ENCODE data around the gene FMNL2.
"Not testable (repeated sequence)": the region's sequence is repeated elsewhere in the genome, so short reads cannot be mapped to it uniquely, and the experiment has no call there.

FMNL2 gene

DNA sequence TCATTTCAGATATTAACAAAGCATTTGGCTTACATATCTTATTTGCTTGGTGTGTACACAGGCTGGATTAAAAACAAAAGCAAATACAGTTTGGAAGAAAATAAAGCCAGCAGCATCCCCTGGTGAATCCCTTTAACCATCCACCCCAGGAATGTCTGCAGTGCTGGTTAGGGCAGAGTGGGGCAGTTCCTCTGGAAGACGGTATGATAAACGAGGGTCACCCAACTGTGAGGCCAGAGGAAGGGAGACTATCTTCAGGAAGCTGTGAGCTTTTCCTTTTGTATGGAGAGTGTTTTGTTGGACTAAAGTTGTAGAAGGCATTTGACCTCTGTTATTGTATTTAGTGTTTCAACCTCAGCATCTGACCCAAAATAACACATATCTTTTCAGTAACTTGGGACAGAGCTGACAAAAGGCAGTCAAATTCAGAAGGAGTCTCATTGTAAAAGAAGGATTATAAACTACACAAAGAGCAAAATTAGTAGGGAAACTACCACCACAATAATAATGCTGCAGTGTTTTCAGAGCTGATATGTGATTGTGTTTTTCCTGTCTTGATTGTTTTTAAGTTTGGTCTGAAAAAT, 159.1 kb downstream of the FMNL2 start:
- DNase-seq (ENCODE audit: low spot score), result no peak

DNA sequence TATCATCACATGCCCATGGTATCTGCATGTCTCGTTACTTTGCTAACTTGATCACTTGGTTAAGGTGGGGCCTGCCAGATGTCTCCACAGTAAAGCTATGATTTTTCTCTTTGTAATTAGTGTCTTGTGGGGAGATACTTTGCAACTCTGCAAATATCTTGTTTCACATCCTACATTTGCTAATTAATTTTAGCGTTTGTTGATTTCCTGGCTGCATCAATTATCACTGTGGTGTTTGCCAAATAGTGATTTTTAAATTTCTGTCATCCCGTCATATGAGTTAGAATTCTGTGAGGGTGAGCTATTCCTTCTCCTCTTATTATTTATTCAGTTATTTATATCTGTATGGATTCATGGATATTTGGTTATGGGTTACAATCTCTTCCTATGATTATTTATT, 161.4 kb downstream of the FMNL2 start:
- no peak for DNase-seq (ENCODE audit: low spot score)

DNA sequence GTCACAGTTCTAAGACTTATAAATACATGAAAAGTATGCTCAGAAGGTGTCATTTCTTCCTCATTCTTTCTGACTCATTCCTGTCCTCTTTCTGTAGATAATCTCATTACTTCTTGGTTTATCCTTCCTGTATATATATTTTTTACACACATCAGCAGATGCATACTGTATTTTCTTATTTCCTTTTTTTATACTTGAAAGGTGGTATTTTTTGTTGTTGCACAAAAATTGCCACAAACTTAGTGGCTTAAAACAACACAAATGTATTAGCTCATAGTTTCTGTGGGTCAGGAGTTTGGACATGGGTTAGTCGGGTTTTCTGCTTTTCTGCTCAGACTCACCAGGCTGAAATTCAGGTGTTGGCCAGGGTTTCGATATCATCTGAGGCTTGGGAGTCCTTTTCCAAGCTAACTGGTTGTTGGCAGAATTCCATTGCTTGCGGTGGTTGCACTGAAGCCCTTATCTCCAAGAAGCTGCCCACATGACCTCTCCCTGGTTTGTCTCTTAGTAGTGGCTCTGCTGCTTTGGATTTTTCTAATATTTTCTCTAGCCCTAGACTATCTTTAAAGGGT, 162.6 kb downstream of the FMNL2 start:
- DNase-seq (ENCODE audit: low spot score), result no peak

DNA sequence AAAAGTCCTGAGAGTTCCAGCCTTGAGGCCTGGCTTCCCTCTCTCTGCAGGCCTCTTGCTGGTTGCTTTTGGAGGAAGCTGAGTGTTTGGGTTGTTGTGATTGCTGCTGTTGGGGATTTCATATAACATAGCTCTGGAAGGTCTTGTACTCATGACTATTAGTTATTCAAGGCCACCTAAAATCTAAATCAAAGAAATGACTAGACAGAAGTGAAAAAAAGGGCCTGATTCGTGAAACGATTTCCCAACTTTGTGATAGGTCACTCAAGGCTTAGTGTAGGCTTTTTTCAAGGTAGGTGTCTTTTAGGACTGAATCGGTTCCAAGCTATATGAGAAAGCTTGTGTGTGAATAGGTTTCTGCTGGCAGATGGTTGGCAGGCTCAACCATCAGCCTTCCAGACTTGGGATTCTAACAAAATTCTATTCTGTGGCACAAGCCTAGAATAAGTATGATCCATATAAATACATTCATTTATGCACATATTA, 164.4 kb downstream of the FMNL2 start:
- DNase-seq (ENCODE audit: low spot score), result no peak

DNA sequence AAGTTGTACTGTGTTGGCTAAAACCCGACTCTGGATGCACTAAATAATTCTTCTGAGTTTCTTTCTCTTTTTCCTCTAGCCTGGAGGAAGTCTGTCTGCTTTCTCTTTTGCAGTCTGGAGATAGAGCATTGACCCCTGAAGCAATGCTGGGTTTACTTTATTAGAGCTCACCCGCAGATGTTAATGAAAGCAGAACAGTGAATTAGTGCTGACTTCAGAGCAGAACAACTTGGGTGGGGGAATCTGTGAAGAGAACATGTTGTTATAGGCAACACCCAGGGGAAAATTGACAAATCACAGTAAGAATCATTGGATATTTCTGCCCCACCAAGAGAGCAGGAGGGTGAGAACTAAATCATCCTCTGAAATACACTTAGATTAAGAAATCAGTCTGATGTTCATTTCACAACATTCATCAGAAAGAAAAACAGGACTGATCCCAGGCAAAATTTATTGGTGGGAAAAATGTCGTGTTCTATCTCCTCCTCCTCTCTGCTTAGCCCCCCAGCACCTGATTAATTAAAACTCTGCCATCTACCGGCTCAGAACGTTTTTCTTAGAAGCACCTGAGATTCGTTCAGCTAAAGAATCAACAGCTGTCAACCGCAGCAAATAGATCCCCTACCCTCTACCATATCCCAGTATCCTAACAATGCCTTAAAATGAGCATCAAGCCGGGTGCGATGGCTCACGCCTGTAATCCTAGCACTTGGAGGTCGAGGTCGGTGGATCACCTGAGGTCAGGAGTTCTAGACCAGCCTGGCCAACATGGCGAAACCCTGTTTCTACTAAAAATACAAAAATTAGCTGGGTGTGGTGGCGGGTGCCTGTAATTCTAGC, 165.1 kb downstream of the FMNL2 start:
- DNase-seq (ENCODE audit: low spot score), result no peak

DNA sequence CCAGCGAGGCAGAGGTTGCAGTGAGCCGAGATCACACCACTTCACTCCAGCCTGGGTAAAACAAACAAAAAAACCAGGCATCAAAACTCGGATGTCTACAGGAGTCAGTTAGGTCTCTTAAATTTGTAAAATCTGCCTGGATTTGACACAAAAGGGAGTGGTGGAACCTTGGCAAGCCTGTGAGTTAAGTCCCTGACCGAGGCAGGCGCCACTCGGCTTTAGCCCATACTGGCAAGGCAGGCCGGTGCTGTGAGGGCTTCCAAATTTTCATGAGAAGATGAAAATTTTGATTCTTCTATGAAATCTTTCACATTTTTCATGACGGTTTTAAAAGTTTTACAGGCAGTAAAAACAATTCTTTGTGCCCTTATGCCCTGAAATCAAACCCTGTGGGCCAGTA, 165.8 kb downstream of the FMNL2 start:
- DNase-seq (ENCODE audit: low spot score), result no peak

DNA sequence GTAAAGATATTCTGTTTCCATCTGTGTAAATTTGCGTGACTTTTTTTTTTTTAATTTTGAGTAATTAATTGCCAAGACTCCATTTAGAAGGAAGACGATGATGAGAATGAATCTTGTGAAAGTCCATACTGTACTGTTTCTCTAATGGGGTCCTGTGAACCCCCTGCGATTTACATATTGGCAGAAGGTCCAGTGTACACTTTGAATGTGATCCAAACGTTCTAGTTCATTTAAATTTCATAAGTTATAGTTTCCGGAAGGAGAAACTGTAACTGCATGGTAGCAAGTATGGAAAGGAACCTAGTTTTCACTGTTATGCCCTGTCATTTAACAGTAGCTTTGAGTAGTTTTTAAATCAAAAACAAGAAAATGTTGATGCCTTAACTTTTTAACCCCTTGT, 166.7 kb downstream of the FMNL2 start:
- no peak for DNase-seq (ENCODE audit: low spot score)

DNA sequence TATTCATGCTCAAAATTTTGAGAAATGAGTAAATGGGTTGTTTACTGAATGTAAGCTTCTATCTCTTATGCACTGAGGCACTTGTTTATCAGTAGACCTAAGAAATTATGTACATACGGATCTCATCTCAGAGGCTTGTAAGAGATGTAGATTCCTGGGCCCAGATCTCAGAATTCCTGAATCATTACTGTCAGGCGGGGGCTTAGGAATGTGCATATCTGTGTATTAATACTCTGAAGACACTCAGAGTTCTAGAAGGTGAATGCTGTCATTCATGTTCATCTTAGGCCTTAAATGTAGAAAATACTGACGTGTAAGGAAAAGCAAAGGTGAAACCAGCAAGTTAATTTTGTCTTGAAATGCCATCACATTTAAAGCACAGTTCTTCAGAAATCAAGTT, 169.6 kb downstream of the FMNL2 start:
- no peak for DNase-seq (ENCODE audit: low spot score)

DNA sequence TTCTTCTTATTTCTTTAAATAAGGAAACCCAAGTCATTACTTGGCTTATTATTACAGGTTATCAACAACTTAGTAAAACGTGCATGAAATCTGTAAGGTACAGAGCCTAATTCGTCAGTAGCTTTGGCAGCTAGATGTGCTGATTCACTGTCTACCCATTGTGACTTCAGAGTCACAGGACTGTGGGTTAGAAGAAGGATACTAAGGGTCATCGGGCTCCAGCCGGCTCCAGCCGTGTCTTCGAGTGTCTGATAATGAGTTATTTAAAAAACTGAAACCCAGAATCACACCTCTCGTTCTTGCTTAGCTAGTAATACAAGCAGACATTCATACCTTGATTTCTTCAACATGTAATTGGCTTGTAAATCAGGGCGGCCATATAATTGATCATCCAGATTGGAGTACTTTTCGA, 170.5 kb downstream of the FMNL2 start:
- no peak for DNase-seq (ENCODE audit: low spot score)

DNA sequence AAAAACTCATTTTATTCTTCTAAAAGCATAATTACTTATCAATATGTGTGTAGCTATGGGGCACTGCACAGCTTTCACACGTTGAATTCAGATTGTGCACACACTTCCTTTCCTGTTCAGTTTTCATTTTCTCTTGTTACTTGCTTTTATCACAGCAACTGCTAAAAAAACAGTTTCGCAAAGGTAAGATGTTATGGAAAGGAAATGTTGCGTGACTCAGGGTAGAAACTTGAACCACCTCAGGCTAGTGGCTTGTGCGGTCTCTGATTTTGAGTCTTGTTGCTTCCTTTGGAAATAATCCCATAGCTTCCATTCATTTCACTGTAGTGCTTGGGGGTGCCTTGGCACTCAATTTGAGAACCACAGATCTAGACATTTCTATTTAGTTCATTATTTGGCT, 171.9 kb downstream of the FMNL2 start:
- DNase-seq (ENCODE audit: low spot score), result no peak

DNA sequence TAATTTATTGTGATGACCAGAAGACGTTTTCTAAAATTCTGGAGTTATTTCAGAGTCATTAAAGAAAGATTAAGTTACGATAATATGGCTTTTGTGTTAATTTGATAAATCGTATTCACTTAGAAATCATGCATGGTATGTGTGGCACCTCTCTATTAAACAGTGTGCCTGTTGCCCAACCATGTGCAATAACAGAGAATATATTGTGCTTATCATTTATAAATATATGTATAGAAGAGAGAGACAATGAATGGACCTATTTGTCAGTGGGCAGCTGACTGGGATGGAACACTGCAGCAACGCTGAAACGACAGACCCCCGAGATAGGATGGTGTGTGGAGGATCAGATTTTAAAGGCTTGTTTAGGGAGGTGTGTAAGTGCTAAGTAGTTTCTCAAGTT, 172.9 kb downstream of the FMNL2 start:
- no peak for DNase-seq (ENCODE audit: low spot score)

DNA sequence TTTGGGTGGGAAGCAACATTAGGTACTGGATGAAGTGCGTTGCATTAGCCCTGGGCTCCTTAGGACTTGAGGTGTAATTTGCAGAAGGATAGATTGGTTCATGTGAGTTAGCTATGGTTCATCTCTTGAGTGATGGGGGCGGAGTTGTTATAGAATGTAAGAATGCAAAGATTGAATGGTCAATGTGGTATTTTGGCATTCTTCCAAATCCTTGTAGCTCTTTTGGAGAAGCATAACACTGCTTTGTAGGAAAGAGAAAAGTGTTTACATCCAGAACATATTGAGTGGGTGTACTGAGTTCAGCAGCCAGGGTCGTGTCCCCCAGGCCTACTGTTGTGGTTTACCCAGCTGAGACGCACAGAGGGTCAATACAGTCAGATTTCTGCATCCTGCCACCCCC, 173.5 kb downstream of the FMNL2 start:
- no peak for DNase-seq (ENCODE audit: low spot score)

DNA sequence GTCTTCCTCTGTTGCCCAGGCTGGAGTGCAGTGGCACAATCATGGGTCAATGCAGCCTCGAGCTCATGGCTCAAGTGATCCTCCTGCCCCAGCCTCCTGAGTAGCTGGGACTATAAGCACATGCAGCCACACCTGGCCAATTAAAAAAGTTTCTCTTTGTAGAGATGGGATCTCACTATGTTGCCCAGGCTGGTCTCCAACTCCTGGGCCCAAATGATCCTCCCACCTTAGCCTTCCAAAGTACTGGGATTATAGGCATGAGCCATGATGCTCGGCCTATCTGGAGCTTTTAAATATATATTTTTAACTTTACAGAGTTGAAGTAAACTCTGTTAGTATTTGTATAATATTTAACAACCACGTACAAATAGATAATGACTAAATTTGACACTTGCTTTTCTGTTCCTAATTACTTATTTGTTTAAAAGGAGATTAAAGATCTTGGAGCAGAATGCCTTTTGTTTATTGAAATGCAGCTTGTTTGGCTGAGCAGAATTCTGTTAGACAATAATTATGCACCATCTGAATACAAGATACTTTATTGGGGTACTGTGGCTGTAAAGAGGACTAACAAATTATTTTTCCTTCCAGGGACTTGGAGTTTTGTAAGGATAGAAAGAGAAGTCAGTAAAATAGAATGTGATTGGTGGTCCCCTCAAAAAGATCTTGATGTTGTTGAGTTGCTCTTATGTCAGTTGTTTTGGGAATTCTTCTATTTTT, 175.0 kb downstream of the FMNL2 start:
- DNase-seq (ENCODE audit: low spot score), result no peak

DNA sequence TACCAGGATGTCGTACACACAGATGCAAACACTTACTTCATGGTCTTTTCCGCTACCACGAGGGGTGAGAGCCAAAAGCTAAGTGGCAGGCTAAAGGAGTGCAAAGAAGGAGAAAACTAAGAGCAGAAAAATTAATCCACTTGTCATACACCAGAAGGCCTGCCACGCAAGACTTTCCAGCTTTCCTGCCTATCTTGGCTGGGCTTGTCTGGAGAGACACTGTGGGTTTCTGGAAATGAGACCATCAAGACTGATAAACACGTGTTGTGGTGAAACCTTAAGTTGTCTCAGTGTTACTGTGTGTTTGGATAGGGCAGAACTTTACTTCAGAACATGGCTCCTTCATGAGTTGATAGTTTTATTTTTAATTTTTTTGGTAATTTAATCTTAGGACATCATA, 175.6 kb downstream of the FMNL2 start:
- no peak for DNase-seq (ENCODE audit: low spot score)

DNA sequence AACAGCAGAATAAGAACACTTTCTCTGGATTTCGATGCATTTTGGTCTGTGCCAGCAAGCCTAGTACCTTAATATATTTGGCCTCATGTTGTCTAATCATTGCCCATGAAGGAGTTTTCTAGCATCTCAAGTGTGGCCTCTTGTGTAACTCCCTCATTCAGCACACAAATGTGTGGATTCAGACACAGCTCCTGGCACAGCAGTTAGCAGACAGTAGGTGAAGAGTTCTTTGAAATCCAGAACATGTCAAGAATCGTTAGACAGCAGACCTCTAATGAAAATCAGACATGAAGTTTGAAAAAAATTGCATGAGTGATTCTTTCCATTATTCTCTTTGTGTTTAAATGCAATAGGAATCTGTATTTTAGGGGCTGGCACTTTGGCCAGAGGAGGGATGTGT, 177.0 kb downstream of the FMNL2 start:
- no peak for DNase-seq (ENCODE audit: low spot score)

DNA sequence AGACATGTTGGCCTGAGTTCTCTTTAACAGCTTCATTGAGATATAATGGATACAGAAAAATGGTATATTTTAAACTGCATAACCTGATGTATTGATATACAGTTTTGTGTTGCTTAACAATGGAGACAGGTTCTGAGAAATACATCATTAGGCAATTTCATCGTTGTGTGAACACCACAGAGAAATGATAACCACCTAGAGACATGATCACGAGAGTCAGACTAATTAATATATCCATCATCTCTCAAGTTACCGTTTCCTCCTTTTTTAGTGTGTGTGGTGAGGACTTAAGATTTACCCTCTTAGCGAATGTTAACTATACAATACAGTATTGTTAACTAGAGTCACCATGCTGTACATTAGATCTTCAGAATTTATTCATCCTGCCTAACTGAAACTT, 178.1 kb downstream of the FMNL2 start:
- no peak for DNase-seq (ENCODE audit: low spot score)

DNA sequence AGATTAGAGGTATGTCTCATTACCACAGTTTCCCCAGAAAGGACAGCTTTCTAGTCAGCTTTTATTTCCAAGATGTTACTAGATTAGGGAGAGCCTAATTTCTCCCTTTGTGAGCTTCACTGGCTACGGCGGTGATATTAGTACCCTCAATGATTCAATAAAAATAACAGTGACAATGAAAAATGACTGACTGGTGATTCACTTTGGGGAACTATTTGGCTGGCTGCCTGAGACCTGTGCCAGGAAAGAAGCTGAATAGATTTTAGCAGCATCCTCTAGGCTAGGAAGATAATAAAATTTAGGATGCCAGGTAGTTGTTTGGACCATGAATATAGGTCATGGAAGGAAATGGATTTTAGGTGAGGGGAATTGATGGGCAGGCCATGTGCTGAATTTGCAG, 178.7 kb downstream of the FMNL2 start:
- DNase-seq (ENCODE audit: low spot score), result no peak

DNA sequence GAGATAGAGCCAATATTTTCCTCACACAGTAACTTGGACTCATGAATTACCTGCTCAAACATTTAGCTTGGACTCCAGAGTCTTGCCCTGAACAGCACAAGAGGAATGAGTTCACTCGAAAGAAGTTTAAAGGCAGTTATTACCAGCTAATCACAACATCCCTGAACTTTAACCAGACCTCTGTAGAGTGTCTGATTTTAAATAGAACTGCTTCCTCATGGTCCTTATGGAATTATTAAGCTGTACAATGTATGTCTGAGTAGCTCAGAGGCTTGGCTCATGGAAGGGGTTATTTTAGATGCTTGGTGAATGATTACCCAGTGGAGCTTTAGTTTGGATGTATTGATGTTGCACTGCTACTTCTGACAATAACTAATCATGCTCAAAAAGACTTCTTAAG, 183.1 kb downstream of the FMNL2 start:
- no peak for DNase-seq (ENCODE audit: low spot score)

DNA sequence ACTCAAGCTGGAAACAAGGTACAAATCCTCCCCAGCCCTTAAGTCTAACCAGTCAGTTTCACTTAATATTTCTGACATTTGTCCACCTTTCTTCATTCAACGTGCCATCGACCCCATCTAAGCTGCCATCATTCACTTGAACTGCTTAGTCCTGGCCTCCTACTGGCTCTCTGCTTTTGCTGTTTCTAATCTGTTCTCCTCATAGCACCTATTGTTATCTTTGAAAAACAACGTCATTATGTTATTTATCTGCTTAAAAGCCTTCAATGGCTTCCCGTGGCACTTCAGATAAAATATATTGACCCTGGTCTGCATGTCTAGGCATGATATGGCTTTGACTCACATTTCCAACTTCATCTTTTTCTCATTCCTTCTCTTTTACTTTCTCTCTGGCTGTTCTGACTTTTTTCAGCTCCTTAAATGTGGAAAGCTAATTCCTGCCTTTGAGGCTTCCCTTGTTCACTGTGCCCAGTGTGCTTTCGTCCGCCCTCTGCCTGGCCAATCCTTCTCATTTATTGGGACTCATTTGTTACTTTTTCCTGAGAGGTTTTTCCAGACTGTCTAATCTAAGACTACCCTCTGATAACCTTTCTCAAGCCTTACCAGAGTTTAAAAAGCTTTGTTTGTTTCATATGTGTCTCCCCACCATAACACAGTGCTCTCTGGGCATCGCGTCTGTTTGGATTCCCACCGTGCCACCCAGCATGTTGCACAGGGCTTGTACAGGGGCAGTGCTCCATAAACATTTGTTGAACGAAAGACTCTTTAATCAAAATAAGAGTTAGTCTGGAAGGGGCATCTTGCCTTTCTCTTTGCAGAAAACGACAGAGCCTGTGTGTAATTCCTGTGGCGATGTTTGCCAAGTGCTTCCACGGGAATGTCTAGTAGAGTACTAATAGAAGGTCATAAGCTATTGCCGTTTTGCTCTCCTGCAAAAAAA, 183.9 kb downstream of the FMNL2 start:
- no peak for DNase-seq (ENCODE audit: low spot score)

DNA sequence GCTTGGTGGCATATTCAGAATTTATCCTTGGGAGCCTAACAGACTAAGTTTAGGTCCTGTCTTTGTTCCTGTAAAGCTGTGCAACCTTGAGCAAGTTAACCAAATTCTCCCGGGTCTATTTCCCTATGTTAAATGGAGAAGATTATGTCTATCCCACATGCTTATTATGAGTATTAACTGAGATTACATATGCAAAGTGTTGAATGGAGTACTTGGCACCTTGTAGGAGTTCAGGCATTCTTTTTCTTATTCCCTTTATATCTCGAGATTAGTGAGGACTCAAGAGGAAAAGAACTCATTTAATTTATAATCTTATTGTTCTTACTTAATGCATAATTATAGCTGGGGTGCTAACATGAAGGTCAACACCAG, 184.6 kb downstream of the FMNL2 start:
- DNase-seq (ENCODE audit: low spot score), result no peak

DNA sequence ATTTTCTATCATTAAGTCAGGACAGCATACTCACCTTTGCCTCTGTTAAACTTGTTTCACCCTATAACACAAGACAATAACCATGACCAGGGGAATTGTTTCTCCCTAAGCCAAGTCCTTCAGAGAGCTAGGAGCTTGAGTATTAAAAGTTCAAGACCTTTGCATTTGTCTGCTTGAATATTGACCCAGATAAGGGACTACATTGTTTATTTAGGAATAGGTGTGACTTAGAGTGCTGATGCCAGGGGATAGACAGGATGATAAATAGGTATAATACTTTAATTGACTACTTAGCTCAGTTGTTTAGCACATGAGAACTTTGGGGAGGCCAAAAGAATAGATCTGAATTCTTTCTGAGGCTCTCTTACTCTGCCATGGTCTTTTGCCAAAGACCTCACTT, 185.8 kb downstream of the FMNL2 start:
- no peak for DNase-seq (ENCODE audit: low spot score)

DNA sequence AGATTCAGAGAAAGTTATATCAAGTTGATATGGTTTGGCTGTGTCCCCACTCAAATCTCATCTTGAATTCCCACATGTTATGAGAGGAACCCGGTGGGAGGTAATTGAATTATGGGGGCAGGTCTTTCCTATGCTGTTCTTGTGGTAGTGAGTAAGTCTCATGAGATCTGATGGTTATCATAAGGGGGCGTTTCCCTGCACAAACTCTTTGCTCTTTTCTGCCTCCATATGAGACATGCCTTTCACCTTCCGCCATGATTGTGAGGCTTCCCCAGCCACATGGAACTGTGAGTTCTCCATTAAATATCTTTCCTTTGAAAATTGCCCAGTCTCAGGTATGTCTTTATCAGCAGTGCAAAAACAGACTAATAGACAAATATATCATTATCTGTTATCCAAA, 187.5 kb downstream of the FMNL2 start:
- DNase-seq (ENCODE audit: low spot score), result not testable (repeated sequence)
